Duodenal mucosa (tissue), 2 donors: Measurements from ENCODE around the gene TOE1.
"Not testable (repeated sequence)": the region's sequence is repeated elsewhere in the genome, so short reads cannot be mapped to it uniquely, and the experiment has no call there.

ENCODE experiments used
- H3K27ac ChIP-seq: one replicate; pipeline ENCODE4 v1.7.0; 2013; ENCODE audit warnings: low read depth, low read length
- H3K27me3 ChIP-seq, 2 donors: one replicate each; pipeline ENCODE4 v1.7.0; 2013; ENCODE audit warnings: low read length in 2 of 2, control low read depth in 1 of 2; ENCODE audit not compliant: insufficient read depth in 2 of 2, control insufficient read depth in 1 of 2
- H3K36me3 ChIP-seq, 2 donors: one replicate each; pipeline ENCODE4 v1.7.0; 2013; ENCODE audit warnings: low read length in 2 of 2, control low read depth in 1 of 2; ENCODE audit not compliant: insufficient read depth in 2 of 2, control insufficient read depth in 1 of 2
- H3K4me1 ChIP-seq, 2 donors: one replicate each; pipeline ENCODE4 v1.7.0; 2013; ENCODE audit warnings: low read length in 2 of 2, control low read depth in 1 of 2; ENCODE audit not compliant: insufficient read depth in 2 of 2, control insufficient read depth in 1 of 2
- H3K4me3 ChIP-seq, 2 donors: one replicate each; pipeline ENCODE4 v1.7.0; 2013; ENCODE audit warnings: low read length in 2 of 2, low read depth in 1 of 2
- H3K9ac ChIP-seq, 2 donors: one replicate each; pipeline ENCODE4 v1.7.0; 2013; ENCODE audit warnings: low read length in 2 of 2, low read depth in 1 of 2
- H3K9me3 ChIP-seq, 2 donors: one replicate each; pipeline ENCODE4 v1.7.0; 2013; ENCODE audit warnings: low read length in 2 of 2, control low read depth in 1 of 2; ENCODE audit not compliant: control insufficient read depth in 1 of 2

Gene TOE1

GRCh38 chr1:45339789-45340558 is at the start of gene TOE1, which contains the start of gene MUTYH:
TOE1 (plus strand) TSS chr1:45340170; CDS start chr1:45340253, 83 bp downstream.
MUTYH (minus strand) TSS chr1:45340440; CDS start chr1:45334505, 5,935 bp downstream.
- H3K27ac ChIP-seq, result peak within 1 kb of the TSS; percentile 96
- no peaks in the 10 kb centered on the region for H3K27me3 ChIP-seq
- no peaks in the 10 kb centered on the region for H3K9me3 ChIP-seq
- peak within 1 kb of the TSS; percentile 88 to 90 for H3K4me3 ChIP-seq
- peak within 1 kb of the TSS; percentile 81 to 85 for H3K9ac ChIP-seq
- H3K4me1 ChIP-seq, result peaks cover 28 to 40% of the 10 kb centered on the region in 2 donors
- peaks cover 17 to 34% of the 10 kb centered on the region in 2 donors for H3K36me3 ChIP-seq

GRCh38 chr1:45291002-45291401 is 49.0 kb upstream of the TOE1 start:
- not testable (repeated sequence) for H3K4me1 ChIP-seq, H3K9me3 ChIP-seq, H3K9ac ChIP-seq, H3K27me3 ChIP-seq, H3K27ac ChIP-seq, H3K4me3 ChIP-seq, H3K36me3 ChIP-seq

DNA sequence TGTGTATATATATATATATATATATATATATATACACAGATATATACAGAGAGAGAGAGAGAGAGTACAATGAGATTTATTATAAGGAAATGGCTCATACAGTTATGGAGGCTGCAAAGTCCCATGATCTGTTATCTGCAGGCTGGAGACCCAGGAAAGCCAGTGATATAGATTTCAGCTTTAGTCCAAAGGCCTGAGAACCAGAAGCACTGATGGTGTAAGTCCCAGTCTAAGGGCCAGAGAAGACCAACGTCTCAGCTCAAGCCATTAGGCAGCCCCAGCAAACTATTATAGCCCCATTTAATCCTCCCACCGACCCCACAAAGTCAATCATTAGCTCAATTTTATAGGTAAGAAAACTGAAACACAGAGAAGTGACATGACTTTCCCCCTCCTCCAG is 48.3 kb upstream of the TOE1 start:
- no peaks in the 10 kb centered on the region for H3K27me3 ChIP-seq
- H3K4me3 ChIP-seq, result no peak overlapping the region
- H3K27ac ChIP-seq, result no peak overlapping the region
- H3K36me3 ChIP-seq, result no peaks in the 10 kb centered on the region
- H3K9me3 ChIP-seq, result no peaks in the 10 kb centered on the region
- no peaks in the 10 kb centered on the region for H3K4me1 ChIP-seq
- H3K9ac ChIP-seq, result no peak overlapping the region

GRCh38 chr1:45297666-45298356 is 42.2 kb upstream of the TOE1 start:
- no peak overlapping the region for H3K27ac ChIP-seq
- H3K4me3 ChIP-seq, result no peak overlapping the region
- no peaks in the 10 kb centered on the region for H3K4me1 ChIP-seq
- no peak overlapping the region for H3K9ac ChIP-seq
- no peaks in the 10 kb centered on the region for H3K36me3 ChIP-seq
- H3K9me3 ChIP-seq, result no peaks in the 10 kb centered on the region
- no peaks in the 10 kb centered on the region for H3K27me3 ChIP-seq

DNA sequence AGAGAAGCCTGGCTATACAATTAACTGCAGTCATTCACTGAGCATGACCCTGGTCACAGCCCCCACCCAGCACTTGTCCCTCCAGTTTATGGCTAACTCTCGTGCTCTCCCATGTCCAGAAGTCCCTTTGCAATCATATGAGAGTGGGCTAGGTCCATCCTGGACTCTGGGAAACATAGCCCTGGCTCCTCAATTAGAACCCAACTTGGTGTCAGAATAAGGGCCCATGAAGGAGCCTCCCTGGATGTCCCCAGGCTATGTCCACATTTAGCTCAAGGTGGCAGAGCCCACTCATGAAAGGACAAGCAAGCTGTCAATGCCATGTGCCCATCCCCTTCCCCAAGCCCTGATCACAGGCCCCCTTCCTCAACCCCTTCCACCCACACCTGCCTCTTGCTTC is 40.7 kb upstream of the TOE1 start:
- Histone ChIP-seq H3K9ac (no peak overlapping the region), H3K9me3 (no peaks in the 10 kb centered on the region), H3K4me3 (no peak overlapping the region), H3K27me3 (no peaks in the 10 kb centered on the region), H3K27ac (no peak overlapping the region), H3K36me3 (no peaks in the 10 kb centered on the region), H3K4me1 (peaks cover 3% of the 10 kb centered on the region in 2 donors)

DNA sequence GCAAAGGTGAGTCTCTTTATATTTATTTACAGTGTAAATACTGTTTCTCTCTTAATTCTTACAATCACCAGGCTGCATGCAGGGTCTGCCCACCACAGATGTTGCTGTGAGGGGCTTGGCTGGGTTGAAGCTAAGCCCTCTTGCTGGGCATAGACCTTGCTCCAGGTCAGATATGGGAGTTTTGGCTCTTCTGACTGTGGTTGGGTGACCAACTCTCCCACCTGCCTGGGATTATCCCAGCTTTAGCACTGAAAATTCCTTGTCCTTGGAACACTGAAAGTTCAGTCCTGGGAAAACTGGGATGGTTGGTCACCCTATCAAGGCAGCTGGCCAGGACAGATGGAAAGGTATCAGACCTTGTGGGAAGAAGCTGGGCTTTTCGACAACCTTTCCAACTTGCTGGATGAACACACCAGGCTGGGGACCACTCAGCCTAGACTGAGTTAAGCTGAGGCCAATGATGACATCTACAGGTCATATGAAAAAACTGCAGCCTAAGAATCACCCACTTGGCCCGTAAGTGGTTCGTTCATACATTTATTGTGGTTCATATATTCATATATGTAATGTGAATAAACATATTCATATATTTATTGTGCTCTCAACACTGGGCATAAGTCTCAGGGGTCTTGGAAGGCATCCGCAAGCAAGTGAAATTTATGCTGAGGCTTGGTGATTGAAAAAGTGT is 39.8 kb upstream of the TOE1 start:
- Histone ChIP-seq H3K36me3 (no peaks in the 10 kb centered on the region), H3K9me3 (no peaks in the 10 kb centered on the region), H3K27me3 (no peaks in the 10 kb centered on the region), H3K4me3 (no peak overlapping the region), H3K4me1 (peaks cover 8 to 11% of the 10 kb centered on the region in 2 donors), H3K9ac (no peak overlapping the region), H3K27ac (no peak overlapping the region)

- H3K27ac ChIP-seq, result no peak overlapping the region
- H3K27me3 ChIP-seq, result no peaks in the 10 kb centered on the region
- H3K36me3 ChIP-seq, result no peaks in the 10 kb centered on the region
- peaks cover 8 to 11% of the 10 kb centered on the region in 2 donors for H3K4me1 ChIP-seq
- no peak overlapping the region for H3K9ac ChIP-seq
- no peaks in the 10 kb centered on the region for H3K9me3 ChIP-seq
- H3K4me3 ChIP-seq, result no peak overlapping the region
Observed at GRCh38 chr1:45300669-45300997, 39.3 kb upstream of the TOE1 start.

GRCh38 chr1:45302505-45303150 is 37.3 kb upstream of the TOE1 start:
- Histone ChIP-seq H3K4me3 (peak overlapping the region; percentile 73 to 77), H3K27me3 (no peaks in the 10 kb centered on the region), H3K9me3 (no peaks in the 10 kb centered on the region), H3K4me1 (peaks cover 8 to 11% of the 10 kb centered on the region in 2 donors), H3K27ac (no peak overlapping the region), H3K36me3 (no peaks in the 10 kb centered on the region), H3K9ac (peak overlapping the region; percentile 80 to 81)

DNA sequence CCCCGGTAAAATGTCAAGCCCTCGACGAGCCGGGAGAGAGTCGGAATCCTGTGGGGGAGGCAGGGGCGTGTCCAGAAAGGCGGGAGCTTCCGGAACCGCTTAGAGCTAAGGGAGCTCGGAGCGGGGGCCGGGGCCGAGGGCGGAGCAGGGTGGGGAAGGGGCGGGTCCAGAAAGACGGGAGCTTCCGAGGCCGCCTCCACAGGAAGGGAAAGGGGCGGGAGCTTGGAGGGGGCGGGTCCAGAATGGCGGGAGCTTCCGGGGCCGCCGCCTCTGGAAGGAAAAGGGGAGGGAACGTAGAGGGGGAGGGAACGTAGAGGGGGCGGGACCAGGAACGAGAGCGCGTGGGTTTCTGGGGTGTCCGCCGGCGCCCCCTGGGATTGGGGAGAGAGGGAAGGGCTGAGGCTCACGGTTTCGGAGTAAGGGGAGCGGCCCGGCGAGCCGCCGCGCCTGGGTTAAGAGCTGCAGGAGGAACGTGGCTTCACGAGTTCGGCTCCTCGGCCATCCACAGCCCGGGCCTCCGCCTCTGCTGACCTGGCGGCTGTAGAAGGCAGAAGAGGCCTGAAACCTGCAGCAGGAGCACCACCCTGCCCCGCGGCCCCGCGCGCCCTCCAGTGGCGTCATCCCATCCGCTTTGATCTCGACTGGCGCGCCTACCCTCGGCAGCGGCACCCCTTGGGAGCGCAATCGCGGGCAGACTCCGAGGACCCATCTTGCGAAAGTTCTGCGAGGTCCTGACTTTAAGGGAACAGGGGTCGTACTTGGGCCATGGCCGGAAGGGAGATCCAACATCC is 36.3 kb upstream of the TOE1 start:
- Histone ChIP-seq H3K9me3 (no peaks in the 10 kb centered on the region), H3K36me3 (no peaks in the 10 kb centered on the region), H3K27me3 (no peaks in the 10 kb centered on the region), H3K27ac (peak overlapping the region; percentile 89), H3K9ac (peak overlapping the region; percentile 84 to 95), H3K4me1 (peaks cover 8 to 11% of the 10 kb centered on the region in 2 donors), H3K4me3 (peak overlapping the region; percentile 86 to 94)
